Prostate gland (tissue), 2 donors: ENCODE data around the gene ARHGAP5. TPM values are rescaled to one million over a fixed set of nuclear protein-coding genes. Genes with fewer than 3 reads are reported as not detected.

Source experiments
- DNase-seq: peaks from one replicate; pipeline ENCODE4 v3.0.0-alpha.2; 2019; ENCODE audit warnings: low spot score
- H3K27ac ChIP-seq, 2 donors: fragments of 200-600 bp; sonication (generic); 2 replicates each; pipeline ENCODE4 v1.5.1; 2017 to 2019
- H3K27me3 ChIP-seq: fragments of 200-600 bp; sonication (generic); replicated peaks from 2 replicates; pipeline ENCODE4 v1.5.1; 2019; ENCODE audit not compliant: insufficient read depth
- H3K36me3 ChIP-seq, 2 donors: fragments of 200-600 bp; sonication (generic); 1 replicate in 1 of 2; 2 replicates in 1 of 2; pipeline versions ENCODE4 v1.5.1 to v1.8.1; 2017 to 2019
- H3K4me1 ChIP-seq: fragments of 200-600 bp; sonication (generic); replicated peaks from 2 replicates; pipeline ENCODE4 v1.5.1; 2019
- H3K4me3 ChIP-seq, 2 donors: fragments of 200-600 bp; sonication (generic); 2 replicates each; pipeline ENCODE4 v1.5.1; 2017 to 2019
- H3K9me3 ChIP-seq: fragments of 200-600 bp; sonication (generic); 2 replicates; pipeline ENCODE4 v1.5.1; 2017
- POLR2A ChIP-seq: fragments of 450-650 bp; IDR thresholded peaks from one replicate; pipeline ENCODE4 v1.6.1; 2016; ENCODE audit warnings: antibody characterized with exemption, mild to moderate bottlenecking
- POLR2AphosphoS5 ChIP-seq: sonication (generic); formaldehyde crosslinking; IDR thresholded peaks from one replicate; pipeline ENCODE4 v1.6.1; 2017; ENCODE audit warnings: antibody characterized with exemption
- WGBS: methylation state at CpG from one replicate; pipeline ENCODE4 v1.1.5; 2018; 5-methylcytosine and 5-hydroxymethylcytosine counted together
- intact Hi-C: fragments of 100-400 bp; cut with DNase I; formaldehyde crosslinking; loops from one replicate; pipeline ENCODE4 v1.14.2; 2022
- total RNA-seq, 2 donors: library from RNA; depleted of rRNA; stranded (reverse); fragments of >200 nt; gene quantifications; one replicate each; pipeline ENCODE4 v1.1.0, GENCODE V29; 2016
- TF ChIP-seq, protein P1 (sequence below), 4 experiments: fragments of 200-600 bp in 2 of 4; fragments of 450-650 bp in 2 of 4; sonication (generic) in 2 of 4; IDR thresholded peaks; 1 replicate in 3 of 4; 2 replicates in 1 of 4; pipeline ENCODE4 v1.5.1; 2016 to 2019; ENCODE audit warnings: antibody characterized with exemption in 4 of 4, mild to moderate bottlenecking in 2 of 4, moderate library complexity in 2 of 4

The ARHGAP5 gene
- total RNA-seq, 2 donors from 2014 or later: 83.3 to 112 TPM

DNA sequence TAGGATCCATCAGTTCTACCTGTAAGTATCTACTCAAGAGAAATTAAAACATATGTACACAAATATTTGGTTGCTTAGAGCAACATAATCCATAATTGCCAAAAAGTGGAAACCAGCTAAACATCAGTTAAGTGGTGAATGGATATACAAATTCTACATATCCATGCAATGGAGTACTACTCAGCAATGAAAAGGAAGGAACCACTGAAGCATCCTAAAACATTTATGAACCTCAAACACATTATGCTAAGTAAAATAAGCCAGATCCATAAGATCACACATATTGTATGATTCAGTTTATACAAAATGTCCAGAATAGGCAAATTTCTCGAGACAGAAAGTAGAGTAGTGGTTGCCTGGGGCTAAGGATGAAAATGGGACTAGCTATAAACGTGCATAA is 8.4 kb upstream of the ARHGAP5 start:
- intact Hi-C loops: no loop called here
- Histone ChIP-seq H3K27ac (no peak overlapping the region), H3K9me3 (no peaks in the 10 kb centered on the region), H3K4me3 (no peak overlapping the region), H3K36me3 (no peaks in the 10 kb centered on the region), H3K4me1 (no peaks in the 10 kb centered on the region), H3K27me3 (no peaks in the 10 kb centered on the region)
- DNase-seq: no peak
- TF ChIP-seq, protein P1, sequence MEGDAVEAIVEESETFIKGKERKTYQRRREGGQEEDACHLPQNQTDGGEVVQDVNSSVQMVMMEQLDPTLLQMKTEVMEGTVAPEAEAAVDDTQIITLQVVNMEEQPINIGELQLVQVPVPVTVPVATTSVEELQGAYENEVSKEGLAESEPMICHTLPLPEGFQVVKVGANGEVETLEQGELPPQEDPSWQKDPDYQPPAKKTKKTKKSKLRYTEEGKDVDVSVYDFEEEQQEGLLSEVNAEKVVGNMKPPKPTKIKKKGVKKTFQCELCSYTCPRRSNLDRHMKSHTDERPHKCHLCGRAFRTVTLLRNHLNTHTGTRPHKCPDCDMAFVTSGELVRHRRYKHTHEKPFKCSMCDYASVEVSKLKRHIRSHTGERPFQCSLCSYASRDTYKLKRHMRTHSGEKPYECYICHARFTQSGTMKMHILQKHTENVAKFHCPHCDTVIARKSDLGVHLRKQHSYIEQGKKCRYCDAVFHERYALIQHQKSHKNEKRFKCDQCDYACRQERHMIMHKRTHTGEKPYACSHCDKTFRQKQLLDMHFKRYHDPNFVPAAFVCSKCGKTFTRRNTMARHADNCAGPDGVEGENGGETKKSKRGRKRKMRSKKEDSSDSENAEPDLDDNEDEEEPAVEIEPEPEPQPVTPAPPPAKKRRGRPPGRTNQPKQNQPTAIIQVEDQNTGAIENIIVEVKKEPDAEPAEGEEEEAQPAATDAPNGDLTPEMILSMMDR (IDR thresholded peaks at IDR 0.05): no peak
- TF ChIP-seq POLR2A (no peak), POLR2AphosphoS5 (no peak)
- WGBS: 85% methylated on average over 2 of the region's 2 CpGs

DNA sequence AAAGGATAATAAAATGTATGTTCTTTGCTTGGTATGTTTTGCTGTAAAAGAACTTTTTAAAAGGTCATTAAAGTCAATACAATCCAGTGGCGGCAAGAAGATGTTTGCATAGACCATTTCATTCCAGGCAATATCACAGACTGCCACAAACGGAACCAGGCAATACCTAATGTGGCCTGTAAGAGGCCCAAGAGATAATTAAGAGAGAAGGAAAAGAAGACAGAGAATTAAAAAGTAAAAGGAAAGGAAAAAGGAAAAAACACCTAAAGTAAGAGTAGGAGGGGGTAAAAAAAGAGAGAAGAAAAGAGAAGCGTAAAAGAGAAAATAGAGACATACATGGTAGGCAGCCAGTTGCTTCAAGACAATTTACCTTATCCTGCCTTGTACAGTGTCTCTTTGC is 6.8 kb upstream of the ARHGAP5 start:
- Histone ChIP-seq H3K4me1 (no peaks in the 10 kb centered on the region), H3K27ac (no peak overlapping the region), H3K27me3 (no peaks in the 10 kb centered on the region), H3K9me3 (no peaks in the 10 kb centered on the region), H3K36me3 (no peaks in the 10 kb centered on the region), H3K4me3 (no peak overlapping the region)
- WGBS: 83% methylated on average over 3 of the region's 3 CpGs
- intact Hi-C loops: no loop called here
- TF ChIP-seq POLR2A (no peak), POLR2AphosphoS5 (no peak)
- TF ChIP-seq, protein P1 (IDR thresholded peaks at IDR 0.05): no peak
- no peak for DNase-seq

DNA sequence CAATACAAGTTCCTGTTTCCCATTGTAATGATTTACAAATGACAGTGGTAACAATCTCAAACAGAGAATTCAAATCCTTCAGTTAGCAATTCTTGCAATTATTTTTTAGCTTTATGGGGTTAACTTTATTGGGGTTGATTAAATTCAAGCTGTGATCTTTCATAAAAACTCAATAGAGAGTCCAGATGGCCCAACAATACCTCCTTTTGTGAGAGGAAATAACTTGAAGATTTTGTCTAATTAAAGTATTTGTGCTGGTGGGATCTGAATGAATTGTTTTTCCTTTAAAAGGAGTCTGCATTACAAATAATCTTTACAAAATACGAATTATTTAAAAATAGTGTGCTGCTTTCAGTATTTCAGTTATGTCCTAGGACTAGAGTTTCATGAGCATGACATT is 4.4 kb upstream of the ARHGAP5 start:
- no peak overlapping the region for H3K4me3 ChIP-seq
- 74% methylated on average over 1 of the region's 1 CpG for WGBS
- H3K4me1 ChIP-seq: no peaks in the 10 kb centered on the region
- H3K27ac ChIP-seq: no peak overlapping the region
- H3K36me3 ChIP-seq: no peaks in the 10 kb centered on the region
- TF ChIP-seq, protein P1 (IDR thresholded peaks at IDR 0.05): no peak
- TF ChIP-seq POLR2AphosphoS5 (no peak), POLR2A (no peak)
- H3K9me3 ChIP-seq: no peaks in the 10 kb centered on the region
- intact Hi-C loops: no loop called here
- no peaks in the 10 kb centered on the region for H3K27me3 ChIP-seq
- DNase-seq: no peak

DNA sequence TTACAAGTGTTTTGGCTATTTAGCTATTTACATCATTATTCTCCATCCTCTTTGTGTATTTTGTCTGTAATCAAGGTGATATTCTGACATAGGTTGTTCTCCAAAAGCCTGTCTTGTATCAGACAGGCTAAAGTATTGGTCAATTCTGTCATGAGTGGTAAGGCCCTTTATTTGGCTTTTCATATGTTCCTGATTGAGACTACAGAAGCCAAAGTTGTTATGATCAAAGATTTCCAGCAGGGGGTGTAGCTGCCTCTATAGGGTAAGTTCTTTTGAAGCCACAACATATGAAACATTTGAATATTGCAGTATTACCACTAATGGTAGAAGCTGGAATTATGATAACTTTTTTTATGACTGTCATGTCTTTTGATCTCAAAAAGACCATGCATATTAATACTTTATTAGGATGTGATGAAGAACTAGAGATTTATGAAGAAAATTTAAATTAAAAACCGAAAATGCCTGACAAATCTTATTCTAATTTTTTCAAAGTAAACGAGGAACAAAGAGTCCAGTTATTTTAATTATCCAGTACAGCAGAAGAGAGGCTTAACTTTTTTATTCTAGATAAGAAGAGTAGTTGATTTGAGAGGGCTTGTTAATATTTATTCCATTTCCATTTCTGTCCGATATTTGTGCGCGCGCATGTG is 3.4 kb upstream of the ARHGAP5 start:
- Histone ChIP-seq H3K36me3 (no peaks in the 10 kb centered on the region), H3K27ac (no peak overlapping the region), H3K27me3 (no peaks in the 10 kb centered on the region), H3K4me1 (no peaks in the 10 kb centered on the region), H3K4me3 (no peak overlapping the region), H3K9me3 (no peaks in the 10 kb centered on the region)
- TF ChIP-seq, protein P1 (IDR thresholded peaks at IDR 0.05): peak in 3 of 4 experiments; percentile 61 to 88 (median 84)
- TF ChIP-seq POLR2A (no peak), POLR2AphosphoS5 (peak; percentile 53)
- intact Hi-C loops: loop anchor here (2.0 kb wide), 1 partner anchor 177 kb away; no protein-coding TSS in a partner anchor
- WGBS: 91% methylated on average over 6 of the region's 6 CpGs
- peak; percentile 78 for DNase-seq
